ENCODE results near the gene GAS2L1. TPM values are rescaled to one million over a fixed set of nuclear protein-coding genes. Genes with fewer than 3 reads are reported as not detected.

GAS2L1 gene
- total RNA-seq, 1 experiment from 2014 or later: 22.7 TPM

DNA sequence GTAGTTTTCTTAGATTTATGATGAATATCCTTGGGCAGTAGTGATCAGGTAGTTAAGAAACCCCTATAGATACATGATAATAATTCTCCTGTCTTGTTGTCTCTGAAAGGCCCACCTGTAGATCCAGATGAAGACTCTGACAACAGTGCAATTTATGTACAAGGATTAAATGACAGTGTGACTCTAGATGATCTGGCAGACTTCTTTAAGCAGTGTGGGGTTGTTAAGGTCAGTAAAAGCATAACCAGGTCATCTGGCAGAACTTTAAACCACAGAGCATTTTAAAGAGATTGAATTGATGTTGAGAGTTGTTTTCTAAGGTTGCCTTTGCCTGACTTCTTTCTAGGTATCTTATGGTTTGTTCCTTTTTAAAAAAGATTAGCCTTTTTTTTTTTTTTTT lies 14.1 kb upstream of the GAS2L1 start:
- H3K36me3 ChIP-seq (ENCODE audit: insufficient read depth, low read length, poor library complexity, severe bottlenecking): peaks cover 93% of the 10 kb centered on the region
- no peak for DNase-seq (ENCODE audit: low spot score)
- no peak overlapping the region for H3K4me3 ChIP-seq (ENCODE audit: low read depth, low read length, poor library complexity, severe bottlenecking)
- no peak for TF ChIP-seq EZH2 (IDR thresholded peaks at IDR 0.05; ENCODE audit: borderline replicate concordance, low read depth, low read length, poor library complexity, severe bottlenecking)
- TF ChIP-seq, protein P1, sequence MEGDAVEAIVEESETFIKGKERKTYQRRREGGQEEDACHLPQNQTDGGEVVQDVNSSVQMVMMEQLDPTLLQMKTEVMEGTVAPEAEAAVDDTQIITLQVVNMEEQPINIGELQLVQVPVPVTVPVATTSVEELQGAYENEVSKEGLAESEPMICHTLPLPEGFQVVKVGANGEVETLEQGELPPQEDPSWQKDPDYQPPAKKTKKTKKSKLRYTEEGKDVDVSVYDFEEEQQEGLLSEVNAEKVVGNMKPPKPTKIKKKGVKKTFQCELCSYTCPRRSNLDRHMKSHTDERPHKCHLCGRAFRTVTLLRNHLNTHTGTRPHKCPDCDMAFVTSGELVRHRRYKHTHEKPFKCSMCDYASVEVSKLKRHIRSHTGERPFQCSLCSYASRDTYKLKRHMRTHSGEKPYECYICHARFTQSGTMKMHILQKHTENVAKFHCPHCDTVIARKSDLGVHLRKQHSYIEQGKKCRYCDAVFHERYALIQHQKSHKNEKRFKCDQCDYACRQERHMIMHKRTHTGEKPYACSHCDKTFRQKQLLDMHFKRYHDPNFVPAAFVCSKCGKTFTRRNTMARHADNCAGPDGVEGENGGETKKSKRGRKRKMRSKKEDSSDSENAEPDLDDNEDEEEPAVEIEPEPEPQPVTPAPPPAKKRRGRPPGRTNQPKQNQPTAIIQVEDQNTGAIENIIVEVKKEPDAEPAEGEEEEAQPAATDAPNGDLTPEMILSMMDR (conservative IDR thresholded peaks at IDR 0.05; ENCODE audit: low read depth, low read length): no peak
- no peaks in the 10 kb centered on the region for H3K9me3 ChIP-seq (ENCODE audit: low read depth, low read length, poor library complexity, severe bottlenecking)
- H3K4me1 ChIP-seq (ENCODE audit: insufficient read depth, low read length, poor library complexity, severe bottlenecking): no peaks in the 10 kb centered on the region
- intact Hi-C loops (cut with micrococcal nuclease; ENCODE audit: unreplicated experiment): no loop called here
- H3K27ac ChIP-seq (ENCODE audit: low read depth, low read length, poor library complexity, severe bottlenecking): no peak overlapping the region
- ChIA-PET CTCF (no interaction called here), POLR2A (ENCODE audit: low non-redundant PET) (no interaction called here)
- H3K27me3 ChIP-seq (replicated peaks; ENCODE audit: insufficient read depth, low read depth, low read length, poor library complexity): no peaks in the 10 kb centered on the region
- BruUV-seq (replicated peaks): no TSS peak

DNA sequence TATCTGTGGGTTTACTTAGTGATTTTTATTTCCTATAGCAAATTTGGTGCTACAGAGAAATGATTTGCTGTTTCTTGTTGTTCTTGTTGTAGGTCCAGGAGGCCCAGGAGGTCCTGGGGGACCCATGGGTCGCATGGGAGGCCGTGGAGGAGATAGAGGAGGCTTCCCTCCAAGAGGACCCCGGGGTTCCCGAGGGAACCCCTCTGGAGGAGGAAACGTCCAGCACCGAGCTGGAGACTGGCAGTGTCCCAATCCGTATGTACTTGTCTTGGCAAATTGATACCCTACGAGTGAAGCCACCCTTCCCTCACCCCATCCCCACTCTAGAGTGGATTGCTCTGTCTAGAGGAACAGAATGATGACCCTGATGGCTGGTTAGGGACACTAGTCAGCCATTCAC lies 7.8 kb upstream of the GAS2L1 start:
- intact Hi-C loops (cut with micrococcal nuclease; ENCODE audit: unreplicated experiment): no loop called here
- no peak for TF ChIP-seq EZH2 (IDR thresholded peaks at IDR 0.05; ENCODE audit: borderline replicate concordance, low read depth, low read length, poor library complexity, severe bottlenecking)
- TF ChIP-seq, protein P1 (conservative IDR thresholded peaks at IDR 0.05; ENCODE audit: low read depth, low read length): no peak
- H3K36me3 ChIP-seq (ENCODE audit: insufficient read depth, low read length, poor library complexity, severe bottlenecking): peaks cover 52% of the 10 kb centered on the region
- ChIA-PET POLR2A (ENCODE audit: low non-redundant PET) (no interaction called here), CTCF (no interaction called here)
- H3K27me3 ChIP-seq (replicated peaks; ENCODE audit: insufficient read depth, low read depth, low read length, poor library complexity): no peaks in the 10 kb centered on the region
- no peak overlapping the region for H3K4me3 ChIP-seq (ENCODE audit: low read depth, low read length, poor library complexity, severe bottlenecking)
- no peak for DNase-seq (ENCODE audit: low spot score)
- no peaks in the 10 kb centered on the region for H3K9me3 ChIP-seq (ENCODE audit: low read depth, low read length, poor library complexity, severe bottlenecking)
- H3K27ac ChIP-seq (ENCODE audit: low read depth, low read length, poor library complexity, severe bottlenecking): no peak overlapping the region
- no TSS peak for BruUV-seq (replicated peaks)
- no peaks in the 10 kb centered on the region for H3K4me1 ChIP-seq (ENCODE audit: insufficient read depth, low read length, poor library complexity, severe bottlenecking)

DNA sequence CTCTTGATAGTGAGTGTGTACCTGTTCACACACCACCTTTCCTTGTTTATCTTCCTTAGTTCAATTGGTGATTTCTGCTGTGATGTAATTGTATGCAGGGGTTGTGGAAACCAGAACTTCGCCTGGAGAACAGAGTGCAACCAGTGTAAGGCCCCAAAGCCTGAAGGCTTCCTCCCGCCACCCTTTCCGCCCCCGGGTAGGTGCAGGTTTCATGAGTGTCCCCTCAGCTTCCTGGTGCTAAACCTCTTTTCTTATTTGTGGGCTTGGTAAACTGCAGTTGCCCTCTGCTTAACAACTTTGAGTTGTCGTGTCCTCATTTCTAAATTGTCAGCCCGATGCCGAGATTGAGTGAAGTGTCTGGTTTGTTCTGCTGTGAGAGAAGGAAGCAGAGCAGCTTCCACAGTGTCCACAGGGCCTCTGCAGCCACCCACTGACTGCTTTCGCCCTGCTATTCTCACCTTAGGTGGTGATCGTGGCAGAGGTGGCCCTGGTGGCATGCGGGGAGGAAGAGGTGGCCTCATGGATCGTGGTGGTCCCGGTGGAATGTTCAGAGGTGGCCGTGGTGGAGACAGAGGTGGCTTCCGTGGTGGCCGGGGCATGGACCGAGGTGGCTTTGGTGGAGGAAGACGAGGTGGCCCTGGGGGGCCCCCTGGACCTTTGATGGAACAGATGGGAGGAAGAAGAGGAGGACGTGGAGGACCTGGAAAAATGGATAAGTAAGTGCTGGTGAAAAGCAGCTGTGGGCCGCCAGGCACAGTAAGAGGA lies 7.1 kb upstream of the GAS2L1 start:
- BruUV-seq (replicated peaks): no TSS peak
- peaks cover 46% of the 10 kb centered on the region for H3K36me3 ChIP-seq (ENCODE audit: insufficient read depth, low read length, poor library complexity, severe bottlenecking)
- intact Hi-C loops (cut with micrococcal nuclease; ENCODE audit: unreplicated experiment): no loop called here
- no peaks in the 10 kb centered on the region for H3K4me1 ChIP-seq (ENCODE audit: insufficient read depth, low read length, poor library complexity, severe bottlenecking)
- no peaks in the 10 kb centered on the region for H3K9me3 ChIP-seq (ENCODE audit: low read depth, low read length, poor library complexity, severe bottlenecking)
- no peak overlapping the region for H3K27ac ChIP-seq (ENCODE audit: low read depth, low read length, poor library complexity, severe bottlenecking)
- CTCF ChIA-PET: no interaction called here
- no peak for TF ChIP-seq EZH2 (IDR thresholded peaks at IDR 0.05; ENCODE audit: borderline replicate concordance, low read depth, low read length, poor library complexity, severe bottlenecking)
- TF ChIP-seq, protein P1 (conservative IDR thresholded peaks at IDR 0.05; ENCODE audit: low read depth, low read length): no peak
- H3K4me3 ChIP-seq (ENCODE audit: low read depth, low read length, poor library complexity, severe bottlenecking): no peak overlapping the region
- no peak for DNase-seq (ENCODE audit: low spot score)
- H3K27me3 ChIP-seq (replicated peaks; ENCODE audit: insufficient read depth, low read depth, low read length, poor library complexity): no peaks in the 10 kb centered on the region
- POLR2A ChIA-PET (ENCODE audit: low non-redundant PET): no interaction called here

Data from A673 (cell line).